ENCODE measurements around the gene AMOT. TPM values are rescaled to one million over a fixed set of nuclear protein-coding genes. Genes with fewer than 3 reads are reported as not detected.
"Not testable (repeated sequence)": the region's sequence is repeated elsewhere in the genome, so short reads cannot be mapped to it uniquely, and the experiment has no call there.

The AMOT gene, protein sequence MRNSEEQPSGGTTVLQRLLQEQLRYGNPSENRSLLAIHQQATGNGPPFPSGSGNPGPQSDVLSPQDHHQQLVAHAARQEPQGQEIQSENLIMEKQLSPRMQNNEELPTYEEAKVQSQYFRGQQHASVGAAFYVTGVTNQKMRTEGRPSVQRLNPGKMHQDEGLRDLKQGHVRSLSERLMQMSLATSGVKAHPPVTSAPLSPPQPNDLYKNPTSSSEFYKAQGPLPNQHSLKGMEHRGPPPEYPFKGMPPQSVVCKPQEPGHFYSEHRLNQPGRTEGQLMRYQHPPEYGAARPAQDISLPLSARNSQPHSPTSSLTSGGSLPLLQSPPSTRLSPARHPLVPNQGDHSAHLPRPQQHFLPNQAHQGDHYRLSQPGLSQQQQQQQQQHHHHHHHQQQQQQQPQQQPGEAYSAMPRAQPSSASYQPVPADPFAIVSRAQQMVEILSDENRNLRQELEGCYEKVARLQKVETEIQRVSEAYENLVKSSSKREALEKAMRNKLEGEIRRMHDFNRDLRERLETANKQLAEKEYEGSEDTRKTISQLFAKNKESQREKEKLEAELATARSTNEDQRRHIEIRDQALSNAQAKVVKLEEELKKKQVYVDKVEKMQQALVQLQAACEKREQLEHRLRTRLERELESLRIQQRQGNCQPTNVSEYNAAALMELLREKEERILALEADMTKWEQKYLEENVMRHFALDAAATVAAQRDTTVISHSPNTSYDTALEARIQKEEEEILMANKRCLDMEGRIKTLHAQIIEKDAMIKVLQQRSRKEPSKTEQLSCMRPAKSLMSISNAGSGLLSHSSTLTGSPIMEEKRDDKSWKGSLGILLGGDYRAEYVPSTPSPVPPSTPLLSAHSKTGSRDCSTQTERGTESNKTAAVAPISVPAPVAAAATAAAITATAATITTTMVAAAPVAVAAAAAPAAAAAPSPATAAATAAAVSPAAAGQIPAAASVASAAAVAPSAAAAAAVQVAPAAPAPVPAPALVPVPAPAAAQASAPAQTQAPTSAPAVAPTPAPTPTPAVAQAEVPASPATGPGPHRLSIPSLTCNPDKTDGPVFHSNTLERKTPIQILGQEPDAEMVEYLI
- total RNA-seq (ENCODE audit: insufficient read depth, low replicate concordance) = 12.5 TPM

DNA sequence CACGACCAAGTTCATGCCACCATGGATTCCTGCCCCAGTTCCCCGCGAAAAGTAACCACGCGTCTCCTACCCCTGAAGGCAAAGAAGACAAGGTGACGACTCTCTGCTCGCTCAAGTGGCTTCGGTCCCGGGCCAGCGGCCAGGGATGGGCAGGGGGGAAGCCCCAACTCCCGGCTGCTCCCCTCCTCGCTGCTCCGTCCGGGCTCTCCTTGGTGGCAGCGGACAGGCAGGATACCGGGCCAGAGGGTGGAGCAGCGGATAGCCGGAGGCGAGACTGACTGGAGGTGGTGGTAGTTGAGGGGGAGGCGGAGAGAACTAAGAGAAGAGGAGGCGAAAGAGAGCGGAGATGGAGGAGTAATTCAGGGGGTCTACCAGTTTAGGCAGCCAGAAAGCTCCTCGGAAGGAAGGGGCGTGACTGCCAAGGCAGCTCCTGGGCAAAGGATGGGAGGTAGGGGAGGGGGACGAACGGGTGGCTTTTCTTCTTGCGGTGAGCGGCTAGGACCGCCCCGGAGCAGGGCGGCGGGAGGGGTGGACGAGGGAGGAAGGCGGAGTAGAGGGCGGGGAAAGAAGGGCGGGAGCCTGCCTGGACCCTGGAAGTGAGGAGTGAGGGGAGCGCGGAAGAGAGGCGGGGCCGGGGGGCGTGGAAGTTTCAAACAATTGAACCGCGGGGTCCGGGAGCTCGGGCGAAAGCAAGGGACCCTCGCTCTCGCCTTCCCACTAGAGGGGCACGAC lies at the start of gene AMOT:
Gene AMOT, minus strand, starts transcription at position 450 of the 732 bp plus-strand sequence. CDS start 17,705 bp downstream, outside the sequence.
- peak; percentile 93 for DNase-seq (ENCODE audit: low spot score)

DNA sequence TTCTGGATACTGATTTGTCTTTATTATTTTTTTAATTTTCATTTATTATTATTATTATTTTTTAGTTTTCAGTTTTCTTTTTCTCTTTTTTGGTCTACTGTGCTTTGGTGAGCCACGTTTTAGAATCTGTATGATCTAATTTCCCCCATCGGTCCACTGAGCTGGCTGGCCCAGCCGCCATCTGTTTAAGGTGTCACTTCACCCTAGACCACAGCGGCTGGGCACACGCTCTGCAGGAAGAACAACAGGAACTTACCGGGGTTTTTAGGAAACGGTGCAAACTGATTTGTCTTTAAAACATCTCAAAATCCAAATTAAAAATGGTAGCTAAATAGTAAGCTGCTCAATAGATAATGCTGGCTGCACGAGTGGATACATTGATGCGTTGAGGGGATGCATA lies 48.8 kb upstream of the AMOT start:
- DNase-seq (ENCODE audit: low spot score) = no peak

DNA sequence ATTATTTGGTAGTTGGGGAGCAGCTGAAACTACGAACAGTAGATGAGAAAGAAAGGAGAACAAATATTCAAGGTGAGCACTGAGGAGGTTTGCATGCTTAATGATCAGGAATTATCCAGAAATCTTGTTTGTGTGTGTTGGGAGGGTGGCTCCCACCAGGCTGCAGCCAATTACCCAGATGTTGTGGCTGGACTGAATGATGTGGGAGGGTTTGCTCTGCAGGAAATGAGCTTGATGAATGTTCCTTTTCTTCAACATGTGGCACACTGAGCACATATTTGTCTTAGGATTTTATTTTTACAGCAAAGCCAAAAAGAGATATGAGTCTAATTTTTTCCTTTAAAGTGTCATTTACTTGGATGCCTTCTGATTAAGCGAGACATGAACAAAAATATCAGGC lies 48.3 kb upstream of the AMOT start:
- DNase-seq (ENCODE audit: low spot score) = no peak

DNA sequence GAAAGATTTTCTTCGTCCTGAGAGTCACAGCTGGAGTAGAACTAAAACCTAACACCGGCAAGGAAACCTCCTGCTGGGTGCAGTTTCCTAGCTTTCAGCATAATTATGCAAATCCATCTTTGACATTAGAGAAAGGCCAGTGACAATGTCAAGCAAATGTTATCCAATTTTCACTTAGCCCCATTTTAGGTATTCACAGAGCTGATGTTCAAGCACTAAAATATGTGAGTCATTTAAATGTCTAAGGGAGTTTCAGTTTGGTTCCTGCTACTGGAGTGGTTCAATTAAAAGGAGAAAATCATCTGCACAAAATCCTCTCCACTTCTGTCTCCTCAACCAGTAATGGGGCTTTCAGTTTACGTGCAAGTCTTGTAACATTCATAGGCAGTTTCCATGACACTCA lies 37.1 kb upstream of the AMOT start:
- no peak for DNase-seq (ENCODE audit: low spot score)

DNA sequence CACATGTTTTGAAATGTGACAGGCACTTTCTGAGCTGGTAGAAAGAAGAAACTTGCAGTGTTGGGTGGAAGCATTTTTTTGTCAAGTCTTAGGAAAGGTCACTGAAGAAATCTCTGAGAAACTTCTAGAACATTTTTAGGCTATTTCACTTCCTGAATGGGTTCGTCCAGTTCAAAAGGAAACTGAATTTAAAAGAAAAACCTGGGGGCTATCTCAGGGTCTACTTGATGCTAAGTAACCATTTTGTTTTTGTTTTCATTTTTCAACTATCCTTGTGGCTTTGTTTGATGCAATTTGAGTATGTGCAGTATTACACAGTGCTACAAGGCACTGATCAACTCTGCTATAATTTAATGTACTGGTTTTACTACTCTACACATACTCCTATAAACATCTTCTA lies 34.0 kb upstream of the AMOT start:
- DNase-seq (ENCODE audit: low spot score) = no peak

DNA sequence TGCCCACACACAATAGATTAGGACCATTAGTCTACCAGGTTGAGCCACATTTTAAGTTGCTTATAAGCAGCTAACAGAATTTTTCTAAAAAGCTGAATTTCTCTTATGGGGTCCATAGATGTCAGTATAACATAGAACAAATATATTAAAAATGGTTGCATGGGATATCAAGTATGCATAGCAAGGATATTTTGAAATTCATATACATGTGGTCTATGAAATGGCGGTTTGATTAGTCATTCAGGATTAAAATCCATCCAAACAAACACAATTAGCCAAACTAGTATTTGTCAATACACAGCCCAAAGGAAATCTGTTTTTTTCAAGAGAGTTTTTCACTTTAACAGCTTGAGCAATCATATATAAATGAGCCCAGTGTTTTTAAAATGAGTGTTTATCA lies 33.5 kb upstream of the AMOT start:
- DNase-seq (ENCODE audit: low spot score) = no peak

DNA sequence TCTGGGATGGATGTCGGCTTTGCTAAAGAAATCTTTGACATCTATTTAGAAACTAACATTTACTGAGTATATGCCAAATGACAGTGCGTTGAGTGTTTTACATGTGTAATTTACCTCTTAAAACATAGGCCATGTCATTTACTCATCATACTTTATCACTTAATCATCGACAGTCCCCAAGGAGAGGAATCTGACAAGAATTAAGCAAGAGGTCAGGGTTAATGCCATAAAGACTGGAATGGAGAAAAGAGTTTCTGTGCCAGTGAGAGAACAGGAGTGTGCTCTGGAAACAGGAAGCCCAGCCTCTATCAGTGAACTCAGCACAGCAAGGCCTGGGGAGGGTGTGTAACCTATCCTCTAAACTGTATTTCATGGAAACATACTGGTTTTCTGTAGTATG lies 28.0 kb upstream of the AMOT start:
- DNase-seq (ENCODE audit: low spot score) = no peak

DNA sequence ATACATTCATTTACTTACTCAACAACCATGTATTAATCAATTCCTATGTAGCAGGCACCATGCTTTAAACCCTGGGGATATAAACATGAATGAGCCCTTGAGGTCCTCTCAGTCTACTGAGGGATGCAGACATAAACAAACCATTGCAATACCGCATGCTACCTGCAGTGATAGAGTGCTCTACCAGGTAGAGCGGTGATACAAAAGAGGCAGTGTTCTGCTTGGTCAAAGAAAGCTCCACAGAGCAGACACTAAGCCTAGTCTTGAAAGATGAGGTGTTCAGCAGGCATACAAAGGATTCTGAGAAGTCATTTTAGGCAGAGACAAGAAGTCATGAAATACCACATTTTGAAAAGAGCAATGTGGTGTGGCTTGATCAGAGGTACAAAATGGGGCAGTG lies 26.9 kb upstream of the AMOT start:
- DNase-seq (ENCODE audit: low spot score) = no peak

DNA sequence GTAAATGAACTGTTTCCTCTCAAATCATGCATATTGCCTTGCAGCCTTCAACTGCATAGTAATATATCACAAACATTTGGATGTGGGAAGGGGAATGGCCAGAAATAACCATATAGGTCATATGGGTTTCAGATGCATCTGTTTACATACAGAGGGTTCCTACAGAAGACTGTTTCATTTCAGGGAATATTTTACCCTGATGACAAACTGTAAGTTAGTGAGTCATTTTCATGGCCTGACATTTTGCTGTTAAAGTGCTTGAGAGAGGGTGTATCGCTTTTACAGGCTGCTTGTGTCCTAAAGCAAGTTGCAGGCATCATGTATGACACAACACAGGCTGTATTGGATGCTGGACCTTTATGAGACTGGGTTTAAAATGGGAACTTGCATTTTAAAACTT lies 25.5 kb upstream of the AMOT start:
- DNase-seq (ENCODE audit: low spot score) = peak; percentile 41

DNA sequence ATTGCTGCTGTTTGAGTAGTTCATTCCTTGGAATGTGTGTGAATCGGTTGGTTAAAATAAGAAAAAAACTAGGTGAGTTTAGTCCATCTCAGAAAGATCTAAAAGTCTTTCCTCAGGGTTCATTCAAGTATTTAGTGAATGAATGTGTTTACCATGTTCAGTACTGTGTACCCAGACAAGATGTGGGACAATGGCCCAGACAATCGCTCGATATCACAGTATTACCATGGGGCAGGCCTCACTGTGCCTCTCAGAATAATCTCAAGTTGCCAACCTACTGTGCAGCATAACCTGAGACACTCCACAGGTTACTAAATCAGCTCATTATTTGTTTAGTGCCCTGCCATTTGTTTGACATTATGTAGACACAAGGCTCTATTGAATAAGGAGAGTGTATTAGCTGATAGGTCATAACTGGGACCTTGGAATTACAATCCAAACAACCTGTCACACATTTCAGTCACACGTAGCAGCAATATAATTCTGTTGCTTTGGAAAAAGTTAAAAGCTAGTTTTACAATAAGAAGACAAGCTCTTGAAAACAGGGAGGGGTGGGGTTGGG lies 24.9 kb upstream of the AMOT start:
- no peak for DNase-seq (ENCODE audit: low spot score)

DNA sequence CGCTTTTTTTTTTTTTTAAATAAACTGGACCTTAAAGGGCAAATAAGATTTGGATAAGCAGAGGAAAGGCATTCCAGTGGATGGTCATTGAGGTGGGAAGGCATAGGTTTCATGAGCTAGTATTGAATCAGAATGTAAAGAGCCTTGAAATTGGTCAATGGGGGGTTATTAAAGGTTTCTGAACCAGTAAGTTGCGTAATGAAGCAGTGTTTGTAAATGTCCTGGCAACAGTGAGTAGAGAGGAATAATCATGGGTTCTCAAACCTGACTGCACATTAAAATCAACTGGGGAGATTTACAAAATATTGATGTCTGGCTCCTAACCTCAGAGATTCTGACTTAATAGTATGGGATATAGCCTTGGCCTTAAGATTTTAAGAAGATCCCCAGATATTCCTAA lies 23.2 kb upstream of the AMOT start:
- no peak for DNase-seq (ENCODE audit: low spot score)

DNA sequence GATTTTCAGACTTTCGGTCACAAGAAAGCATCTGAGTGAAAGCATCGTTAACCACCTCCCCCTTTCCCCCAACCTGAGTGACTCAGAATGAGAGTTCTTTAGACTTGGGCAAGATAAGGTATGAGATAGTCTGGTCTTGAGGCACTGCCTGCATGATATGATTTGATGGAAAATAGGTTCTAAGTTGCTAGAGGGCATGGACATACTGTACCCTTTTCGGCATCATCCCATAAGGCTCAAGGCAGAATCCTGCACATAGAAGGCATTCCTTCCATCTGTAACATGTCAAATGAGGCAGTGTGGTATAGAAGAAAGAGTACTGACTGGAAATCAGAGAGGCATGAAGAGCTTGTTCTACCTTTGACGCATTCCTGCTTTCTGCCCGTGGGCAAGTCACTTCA lies 16.8 kb upstream of the AMOT start:
- peak; percentile 47 for DNase-seq (ENCODE audit: low spot score)

DNA sequence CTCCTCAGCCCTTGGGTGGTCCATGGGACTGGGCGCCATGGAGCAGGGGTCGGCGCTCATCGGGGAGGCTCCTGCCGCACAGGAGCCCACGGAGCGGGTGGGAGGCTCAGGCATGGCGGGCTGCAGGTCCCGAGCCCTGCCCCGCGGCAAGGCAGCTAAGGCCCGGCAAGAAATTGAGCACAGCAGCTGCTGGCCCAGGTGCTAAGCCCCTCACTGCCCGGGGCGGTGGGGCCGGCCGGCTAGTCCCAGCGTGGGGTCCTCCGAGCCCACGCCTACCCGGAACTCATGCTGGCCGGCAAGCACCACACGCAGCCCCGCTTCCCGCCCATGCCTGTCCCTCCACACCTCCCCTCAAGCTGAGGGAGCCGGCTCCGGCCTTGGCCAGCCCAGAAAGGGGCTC lies 14.3 kb upstream of the AMOT start:
- DNase-seq (ENCODE audit: low spot score) = not testable (repeated sequence)

DNA sequence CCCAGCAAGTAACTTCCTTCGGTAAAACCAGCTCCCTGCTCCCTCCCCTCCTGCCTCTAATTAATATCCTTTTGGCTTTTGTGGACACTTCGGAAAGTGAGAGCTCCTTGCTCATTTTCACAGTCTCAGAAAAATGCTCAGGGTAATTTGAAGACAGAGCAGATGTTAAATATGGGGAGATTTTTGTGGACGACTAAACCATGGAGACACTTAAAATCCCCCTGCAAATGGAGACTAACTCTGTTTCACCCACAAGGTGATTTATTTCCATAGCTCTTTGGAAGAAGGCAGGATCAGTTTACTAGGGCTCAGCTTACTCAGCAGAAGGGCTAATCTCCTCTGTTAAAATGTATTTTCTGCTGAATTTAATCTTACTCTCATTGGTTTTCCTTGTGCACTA lies 12.2 kb upstream of the AMOT start:
- no peak for DNase-seq (ENCODE audit: low spot score)

DNA sequence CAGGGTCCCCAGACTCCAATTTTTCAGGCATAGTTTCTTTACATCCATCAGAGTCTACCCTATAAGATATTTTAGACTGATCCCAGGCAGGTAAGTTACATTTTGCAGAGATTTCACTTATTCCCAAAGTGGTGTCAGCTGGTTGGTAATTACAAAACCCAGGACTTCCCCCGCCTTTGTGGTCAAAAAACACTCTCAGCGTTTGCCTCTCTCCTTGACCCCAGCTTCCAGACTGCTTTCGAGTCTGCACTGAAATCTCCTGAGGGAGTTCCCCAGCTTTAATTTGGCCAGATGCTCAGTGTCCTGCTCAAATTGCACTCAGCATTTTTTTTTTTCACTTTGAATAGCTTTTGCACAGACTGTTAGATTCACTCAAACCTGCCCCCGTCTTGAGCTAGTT lies 11.2 kb upstream of the AMOT start:
- peak; percentile 76 for DNase-seq (ENCODE audit: low spot score)

DNA sequence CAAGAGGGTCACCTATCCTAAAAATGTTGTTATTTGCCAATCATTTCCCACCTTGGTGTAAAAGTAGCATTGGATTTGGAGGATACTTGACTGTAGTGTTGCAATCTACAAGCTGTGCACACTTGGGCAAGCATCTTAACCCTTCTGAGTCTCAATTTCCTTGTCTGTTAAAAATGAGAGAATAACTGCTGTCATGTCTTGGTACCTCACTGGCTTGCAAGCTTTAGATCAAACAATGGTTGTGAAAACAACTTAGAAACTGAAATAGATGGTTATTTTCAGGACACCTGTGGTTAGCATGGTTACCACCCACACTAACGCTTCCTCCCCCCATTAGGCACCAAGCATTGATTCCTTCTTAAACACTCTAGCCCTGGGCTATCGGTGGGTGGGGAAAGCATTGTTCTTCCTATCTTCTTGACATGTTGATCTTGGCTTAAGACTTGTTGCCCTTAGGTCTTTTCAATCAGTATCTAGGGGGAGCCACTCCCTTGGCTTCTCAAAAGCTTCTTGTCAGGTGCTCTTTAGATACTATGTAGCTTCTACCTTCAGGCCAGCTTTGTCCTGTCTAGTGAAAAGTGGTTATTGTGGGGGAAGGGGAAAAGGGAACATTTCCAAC lies 10.6 kb upstream of the AMOT start:
- DNase-seq (ENCODE audit: low spot score) = peak; percentile 50

DNA sequence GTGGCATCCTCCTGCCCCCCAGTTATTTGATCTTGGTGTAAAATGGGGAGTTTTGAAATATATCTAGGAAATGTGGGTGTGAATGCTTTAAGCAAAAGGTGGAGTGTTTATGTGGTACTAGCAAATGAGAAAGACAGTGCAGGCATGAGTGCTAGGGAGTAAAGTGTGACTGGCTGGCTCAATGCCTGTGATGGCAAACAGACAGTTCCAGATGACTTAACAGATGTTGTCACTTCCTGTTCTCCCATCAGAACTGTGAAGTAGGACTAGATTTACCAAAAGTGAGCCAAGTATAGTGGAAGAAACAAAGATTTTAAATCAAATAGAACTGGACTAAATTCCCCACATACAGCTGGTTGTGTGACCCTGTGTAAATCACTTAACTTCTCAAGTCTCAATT lies 8.4 kb upstream of the AMOT start:
- DNase-seq (ENCODE audit: low spot score) = no peak

DNA sequence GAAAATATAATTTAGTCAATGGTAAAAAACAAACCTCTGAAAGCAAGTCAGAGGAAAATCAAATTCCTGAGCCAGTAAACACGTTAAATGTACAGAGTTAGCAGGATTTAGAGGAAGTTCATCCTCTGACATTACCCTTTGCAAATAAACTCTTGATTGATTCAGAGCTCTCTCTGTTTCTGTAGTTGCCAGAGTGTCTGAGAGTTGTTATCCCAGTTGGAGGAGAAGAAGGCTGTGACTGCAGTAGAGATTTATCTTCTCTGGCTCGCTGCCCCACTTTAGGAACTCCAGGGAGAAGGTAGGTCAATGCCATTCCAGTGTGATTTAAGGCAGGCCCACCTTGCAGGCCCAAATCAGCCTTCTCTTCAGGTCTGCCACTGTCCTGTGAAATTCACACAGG lies 6.2 kb upstream of the AMOT start:
- peak; percentile 40 for DNase-seq (ENCODE audit: low spot score)

DNA sequence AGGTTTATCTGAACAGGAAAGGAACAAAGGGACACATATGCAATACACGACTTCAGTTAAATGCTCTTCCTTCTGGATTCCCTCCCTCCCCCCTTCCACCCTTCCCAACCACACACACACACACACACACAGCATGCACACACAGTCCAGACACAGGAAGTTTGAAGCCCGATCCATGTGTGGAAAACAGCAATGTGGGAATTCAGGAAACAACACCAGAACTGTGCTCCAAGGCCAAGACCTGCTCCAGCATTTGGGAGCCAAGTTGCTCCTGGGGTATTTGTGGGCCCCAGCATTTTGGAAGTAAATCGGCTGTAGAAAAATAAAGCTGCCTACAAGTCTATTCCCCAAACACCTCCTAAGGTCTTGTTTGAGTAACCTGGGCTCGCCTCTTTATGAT lies 5.6 kb upstream of the AMOT start:
- DNase-seq (ENCODE audit: low spot score) = peak; percentile 31

DNA sequence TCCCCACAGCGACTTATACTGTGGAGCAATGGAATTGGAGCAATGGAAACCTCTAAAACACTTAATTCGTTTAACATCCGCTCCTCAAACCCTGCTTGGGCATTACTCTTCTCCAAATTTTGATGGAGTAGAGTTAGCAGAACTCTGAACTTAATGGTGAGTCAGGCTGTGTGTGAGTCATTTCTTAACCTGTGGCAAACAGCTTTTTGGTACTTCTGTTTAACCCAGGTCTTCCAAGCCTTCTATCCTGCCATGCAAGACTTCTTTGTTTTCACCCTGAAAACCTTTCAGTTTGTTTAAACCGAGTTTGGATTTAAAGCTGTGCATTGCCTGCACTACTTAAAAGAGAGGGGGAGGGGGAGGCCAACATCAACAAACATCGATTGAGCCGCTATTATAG lies 3.6 kb upstream of the AMOT start:
- no peak for DNase-seq (ENCODE audit: low spot score)

DNA sequence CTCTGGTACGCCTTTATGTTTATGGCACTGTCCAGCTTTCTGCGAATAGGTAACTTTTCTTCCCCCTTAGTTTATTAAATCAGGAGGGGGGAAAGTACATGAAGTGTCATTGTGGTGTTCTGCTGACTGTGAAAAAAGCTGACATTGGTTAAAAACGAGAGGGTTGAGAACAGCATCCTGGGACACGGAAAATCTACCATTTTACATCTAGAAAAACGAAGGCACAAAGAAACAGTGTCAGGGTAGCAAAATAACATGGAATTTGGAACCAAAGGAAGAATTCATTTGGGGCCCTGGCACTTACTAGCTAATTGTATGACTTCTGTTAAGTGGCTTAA lies 1.2 kb upstream of the AMOT start:
- DNase-seq (ENCODE audit: low spot score) = no peak
